ENCODE measurements around the gene PPP1R12A.
"Not testable (repeated sequence)": the region's sequence is repeated elsewhere in the genome, so short reads cannot be mapped to it uniquely, and the experiment has no call there.

The PPP1R12A gene

DNA sequence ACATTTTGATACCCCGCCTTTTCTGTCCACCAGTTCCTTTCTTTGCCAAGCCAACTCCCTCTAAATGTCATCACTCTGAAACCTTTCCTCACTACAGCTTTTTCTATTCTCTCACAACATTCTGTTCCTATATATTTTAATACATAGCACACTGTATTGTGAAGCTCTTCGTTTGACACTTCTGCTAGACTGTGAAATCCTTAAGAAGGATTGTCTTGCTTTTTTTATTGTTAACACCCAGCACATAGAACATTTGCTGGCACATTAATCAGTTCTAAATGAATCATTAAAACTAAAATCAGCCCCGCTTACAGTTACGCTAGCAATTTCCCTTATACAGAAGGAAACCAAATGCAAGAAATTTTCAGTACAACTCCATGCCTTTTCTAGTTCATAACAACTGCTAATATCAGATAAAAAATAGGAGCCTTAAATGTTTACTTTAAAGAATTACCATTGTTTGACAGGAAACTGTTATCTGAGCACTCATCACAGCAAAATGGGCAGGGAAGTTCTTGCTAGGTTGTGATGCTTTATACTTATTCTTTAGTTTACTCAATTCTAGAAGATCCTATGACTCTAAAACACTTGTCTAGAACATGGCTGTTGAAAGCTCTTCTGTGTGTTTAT lies 93.5 kb downstream of the PPP1R12A start:
- no peak for DNase-seq

DNA sequence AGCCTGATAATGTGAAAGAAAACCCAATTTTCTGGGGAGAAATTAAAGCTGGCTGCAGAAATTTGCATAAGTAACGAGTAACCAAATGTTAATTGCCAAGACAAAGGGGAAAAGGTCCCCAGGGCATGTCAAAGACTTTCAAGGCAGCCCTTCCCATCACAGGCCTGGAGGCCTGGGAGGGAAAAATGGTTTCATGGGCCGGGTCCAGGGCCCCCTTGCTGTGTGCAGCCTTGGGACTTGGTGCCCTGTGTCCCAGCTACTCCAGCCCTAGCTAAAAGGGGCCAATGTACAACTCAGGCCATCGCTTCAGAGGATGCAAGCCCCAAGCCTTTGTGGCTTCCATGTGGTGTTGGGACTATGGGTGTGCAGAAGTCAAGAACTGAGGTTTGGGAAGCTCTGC lies 96.5 kb downstream of the PPP1R12A start:
- no peak for DNase-seq

DNA sequence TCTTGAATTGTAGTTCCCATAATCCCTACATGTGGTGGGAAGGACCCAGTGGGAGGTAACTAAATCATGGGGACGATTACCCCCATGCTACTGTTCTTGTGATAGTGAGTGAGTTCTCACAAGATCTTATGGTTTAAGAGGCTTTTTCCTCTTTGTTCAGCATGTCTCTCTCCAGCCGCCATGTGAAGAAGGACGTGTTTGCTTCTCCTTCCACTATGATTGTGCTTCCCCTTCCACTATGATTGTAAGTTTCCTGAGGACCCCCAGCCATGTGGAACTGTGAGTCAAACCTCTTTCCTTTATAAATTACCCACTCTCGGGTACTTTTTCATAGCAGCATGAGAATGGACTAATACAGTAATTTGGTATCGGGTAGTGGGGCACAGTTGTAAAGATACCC lies 97.3 kb downstream of the PPP1R12A start:
- DNase-seq: no peak

DNA sequence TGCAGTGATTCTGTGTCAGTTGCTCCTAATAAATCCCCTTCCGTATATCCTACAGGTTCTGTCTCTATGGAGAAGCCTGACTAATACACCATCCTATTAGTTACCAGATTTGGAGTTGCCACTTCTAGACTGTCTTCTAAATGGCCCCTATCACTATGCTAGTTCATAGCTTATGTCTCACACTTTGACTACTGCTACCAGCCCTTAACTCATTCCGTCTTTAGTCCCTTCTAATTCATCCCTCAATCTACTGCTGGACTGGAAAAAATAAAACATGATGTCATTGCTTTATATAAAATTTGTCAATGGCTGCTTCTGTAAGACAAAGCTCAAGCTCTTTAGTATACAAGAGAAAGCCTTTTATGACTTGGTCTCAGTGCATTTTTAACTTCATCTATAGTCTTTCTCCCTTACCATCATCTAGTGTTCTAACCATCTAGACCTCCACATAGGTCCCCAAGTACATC lies 99.5 kb downstream of the PPP1R12A start:
- DNase-seq: no peak

DNA sequence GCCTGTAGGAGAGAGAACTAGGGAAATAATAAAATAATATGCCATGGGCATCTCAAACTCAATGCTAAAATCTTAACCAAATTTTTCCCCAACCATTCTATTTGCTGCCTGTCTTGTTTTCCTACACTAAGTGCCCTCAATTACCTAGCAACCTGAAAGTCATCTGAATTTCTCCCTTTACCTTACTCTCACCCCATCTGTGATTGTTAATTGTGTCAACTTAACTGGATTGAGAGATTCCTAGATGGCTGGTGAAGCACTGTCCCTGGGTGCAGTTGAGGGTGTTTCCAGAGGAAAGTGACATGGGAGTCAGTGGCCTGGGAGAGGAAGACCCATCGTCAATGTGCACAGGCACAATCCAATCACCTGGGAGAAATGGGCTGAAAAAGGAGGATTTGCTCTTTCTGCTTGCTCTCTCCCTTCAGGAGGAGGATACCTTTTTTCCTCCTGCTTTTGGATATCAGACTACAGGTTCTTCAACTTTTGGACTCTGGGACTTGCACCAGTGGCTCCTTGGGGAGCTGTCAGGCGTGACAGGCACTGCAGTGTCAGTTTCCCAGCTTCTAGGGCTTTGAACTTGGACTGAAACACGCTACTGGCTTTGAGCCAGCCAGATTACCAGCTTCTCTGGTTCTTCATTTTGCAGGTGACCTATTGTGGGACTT lies 100.1 kb downstream of the PPP1R12A start:
- peak; percentile 5 for DNase-seq

DNA sequence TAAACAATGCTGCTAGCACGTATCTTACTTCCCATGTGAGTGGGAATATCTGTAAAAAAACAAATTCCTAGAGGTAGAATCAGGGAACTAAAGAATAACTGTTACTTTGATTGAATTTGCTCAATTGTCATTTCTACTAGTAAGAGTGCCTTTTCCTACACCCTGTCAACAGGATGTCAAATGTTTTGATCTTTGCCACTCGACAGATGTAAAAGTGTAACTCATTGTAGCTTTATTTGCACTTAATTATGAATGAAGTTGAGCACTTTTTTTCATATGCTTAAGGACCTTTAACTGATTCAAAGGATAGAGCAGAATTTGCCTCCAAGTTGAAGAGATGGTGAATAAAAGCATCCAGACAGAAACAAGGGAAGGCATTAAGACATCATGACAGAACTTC lies 104.5 kb downstream of the PPP1R12A start:
- DNase-seq: no peak

DNA sequence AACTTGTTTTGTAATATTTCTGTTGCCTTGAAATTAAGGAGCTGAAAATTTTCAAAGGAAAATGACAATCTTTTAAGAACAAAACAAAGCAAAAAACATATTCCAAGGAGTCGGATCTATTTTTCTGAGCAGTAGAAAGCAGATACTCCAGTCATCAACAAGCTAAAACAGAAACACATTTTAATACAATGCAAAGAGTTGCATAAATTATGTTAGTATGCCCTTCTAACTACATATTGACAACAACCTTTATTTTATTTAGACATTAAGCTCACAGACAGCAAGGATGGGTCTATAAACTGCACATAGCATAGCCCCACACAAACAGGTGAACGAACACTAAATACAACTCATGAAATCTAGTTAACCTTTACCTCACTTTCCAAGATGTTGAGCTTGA lies 106.0 kb downstream of the PPP1R12A start:
- DNase-seq: no peak

DNA sequence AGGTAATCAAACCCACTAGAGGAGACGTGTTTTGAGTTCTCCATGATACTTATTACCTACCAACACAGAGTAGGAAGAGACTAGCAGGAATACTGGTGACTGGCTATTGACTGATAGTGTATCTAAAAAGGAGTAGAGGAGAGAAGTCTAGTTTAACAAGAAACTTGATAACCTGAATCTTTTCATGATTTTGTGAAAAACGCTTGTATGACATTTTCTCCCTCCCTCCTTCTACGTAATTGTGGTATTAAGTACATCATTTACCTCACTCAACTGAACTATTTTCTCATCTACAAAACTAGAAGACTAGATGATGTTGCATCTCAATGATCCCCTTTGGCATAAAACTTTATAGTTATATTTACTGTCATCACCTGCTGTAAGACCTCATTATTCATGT lies 107.4 kb downstream of the PPP1R12A start:
- no peak for DNase-seq

DNA sequence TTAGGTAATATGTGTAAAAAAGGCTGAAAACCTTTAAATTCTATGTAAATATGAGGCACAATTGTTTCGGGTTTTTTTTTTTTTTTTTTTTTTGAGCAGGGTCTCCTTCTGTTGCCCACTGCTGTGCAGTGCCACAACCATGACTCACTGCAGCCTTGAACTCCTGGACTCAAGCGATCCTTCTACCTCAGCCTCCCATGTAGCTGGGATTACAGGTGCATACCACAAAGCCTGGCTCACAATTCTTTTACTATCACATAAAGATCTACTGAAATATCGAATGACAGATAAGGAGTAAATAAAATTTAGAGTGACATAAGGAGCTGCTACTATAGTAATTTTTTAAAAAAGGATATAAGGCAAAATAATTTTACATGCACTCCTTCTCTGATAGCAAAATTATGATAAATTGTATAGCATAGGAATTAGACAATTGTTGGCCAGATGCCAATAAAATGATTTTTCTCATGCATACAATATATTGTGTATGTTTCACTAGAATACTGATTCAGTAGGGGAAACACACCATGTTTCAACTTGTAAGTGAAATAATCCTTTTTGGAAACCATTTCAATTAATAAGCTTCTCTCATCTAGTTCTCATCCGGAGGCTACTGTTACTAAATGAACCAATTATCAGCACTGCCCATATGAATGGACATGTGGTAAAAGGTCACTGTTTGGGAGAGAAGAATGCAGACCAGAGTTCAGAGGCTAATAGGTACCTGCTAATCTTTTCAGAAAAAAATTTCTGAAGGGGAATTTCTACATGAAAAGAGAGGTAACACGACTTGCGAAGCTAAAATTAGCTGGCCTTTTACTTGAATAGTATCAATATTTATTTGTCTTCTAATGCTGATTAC lies 108.4 kb downstream of the PPP1R12A start:
- no peak for DNase-seq

DNA sequence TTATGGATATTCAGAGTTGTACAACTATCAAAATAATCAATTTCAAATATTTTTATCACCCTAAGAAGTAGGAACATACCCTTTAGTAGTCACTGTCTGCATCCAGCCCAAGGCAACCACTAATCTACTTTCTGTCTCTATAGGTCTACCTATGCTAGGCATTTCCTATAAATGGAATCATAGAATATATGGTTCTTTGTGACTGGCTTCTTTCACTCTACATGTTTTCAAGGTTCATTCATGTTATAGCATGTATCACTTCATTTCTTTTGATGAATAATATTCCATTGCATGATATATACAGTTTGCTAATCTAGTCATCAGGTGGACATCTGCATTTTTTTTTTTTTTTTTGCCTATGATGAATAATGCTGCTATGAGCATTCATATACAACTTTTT lies 112.4 kb downstream of the PPP1R12A start:
- DNase-seq: no peak

DNA sequence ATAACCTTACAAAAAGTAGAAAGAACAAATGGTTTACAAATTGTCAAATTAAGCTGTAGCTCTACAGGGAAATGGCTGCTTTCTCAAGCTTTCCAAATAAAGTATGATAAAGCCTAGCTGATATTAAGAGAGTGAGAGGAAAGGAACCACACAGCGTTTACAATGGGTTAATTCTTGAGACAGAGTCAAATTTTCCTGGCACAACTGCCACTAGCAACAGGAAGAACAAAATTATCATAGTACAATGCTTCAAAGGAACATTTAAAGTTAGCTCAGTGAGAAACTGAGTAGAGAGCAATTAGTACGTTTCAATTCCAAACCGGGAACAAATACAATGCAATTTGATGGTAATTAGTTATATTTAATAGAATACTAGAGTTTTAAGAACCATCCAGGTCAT lies 116.0 kb downstream of the PPP1R12A start:
- DNase-seq: no peak

DNA sequence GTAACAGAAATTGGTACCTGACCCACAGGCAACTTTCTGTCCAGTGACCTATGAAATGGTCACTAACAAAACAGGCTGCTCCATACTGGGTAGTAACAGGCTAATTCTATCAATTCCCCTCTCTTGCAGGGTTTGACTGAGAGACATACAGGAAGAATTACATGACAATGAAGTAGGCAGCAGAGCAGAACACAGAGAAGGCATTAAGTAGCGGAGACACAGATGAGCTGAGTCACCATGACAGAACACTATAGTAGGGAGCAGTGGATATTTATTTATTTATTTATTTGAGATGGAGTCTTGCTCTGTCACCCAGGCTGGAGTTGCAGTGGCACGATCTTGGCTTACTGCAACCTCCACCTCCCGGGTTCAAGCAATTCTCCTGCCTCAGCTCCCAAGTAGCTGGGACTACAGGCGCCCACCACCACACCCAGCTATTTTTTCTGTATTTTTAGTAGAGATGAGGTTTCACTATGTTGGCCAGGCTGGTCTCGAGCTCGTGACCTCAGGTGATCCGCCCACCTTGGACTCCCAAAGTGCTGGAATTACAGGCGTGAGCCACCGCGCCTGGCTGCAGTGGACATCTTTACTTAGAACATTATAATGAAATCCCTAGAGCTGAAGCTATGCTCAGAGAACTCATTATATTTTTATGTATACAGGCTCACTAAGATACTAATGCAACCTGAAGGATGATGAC lies 150.4 kb downstream of the PPP1R12A start:
- DNase-seq: not testable (repeated sequence)

DNA sequence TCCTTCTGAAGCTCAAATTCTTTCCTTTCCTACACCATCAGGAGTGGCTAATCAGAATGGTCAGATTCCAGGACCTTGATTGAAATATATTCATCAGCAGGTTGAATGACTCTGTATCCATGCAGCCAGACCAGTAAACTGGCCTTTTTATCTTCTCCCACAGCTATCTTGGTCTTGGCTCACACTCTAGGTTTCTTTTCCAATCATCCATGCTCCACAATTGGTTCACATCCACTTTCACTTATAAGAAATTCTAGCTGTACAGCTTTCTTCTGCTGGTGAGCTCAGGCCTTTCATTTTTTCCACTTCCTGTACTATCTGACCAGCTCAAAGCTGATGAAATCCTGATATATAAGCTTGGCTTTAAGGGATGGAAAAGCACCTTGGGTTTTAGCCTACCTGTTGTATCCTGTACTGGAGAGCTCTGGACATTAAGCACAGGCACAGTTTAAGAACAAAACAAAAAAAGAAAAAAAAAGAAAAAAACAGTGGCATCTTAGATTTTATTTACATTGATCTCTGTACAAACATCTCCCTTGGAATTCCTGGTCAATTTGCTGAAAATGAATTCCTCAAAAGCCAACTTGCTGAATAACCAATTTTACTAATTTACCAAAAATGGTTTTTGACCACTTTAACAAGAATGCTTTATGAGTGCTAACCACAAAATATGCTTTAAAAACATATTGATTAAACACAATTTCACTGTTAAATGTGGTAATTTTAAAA lies 152.6 kb downstream of the PPP1R12A start:
- no peak for DNase-seq

DNA sequence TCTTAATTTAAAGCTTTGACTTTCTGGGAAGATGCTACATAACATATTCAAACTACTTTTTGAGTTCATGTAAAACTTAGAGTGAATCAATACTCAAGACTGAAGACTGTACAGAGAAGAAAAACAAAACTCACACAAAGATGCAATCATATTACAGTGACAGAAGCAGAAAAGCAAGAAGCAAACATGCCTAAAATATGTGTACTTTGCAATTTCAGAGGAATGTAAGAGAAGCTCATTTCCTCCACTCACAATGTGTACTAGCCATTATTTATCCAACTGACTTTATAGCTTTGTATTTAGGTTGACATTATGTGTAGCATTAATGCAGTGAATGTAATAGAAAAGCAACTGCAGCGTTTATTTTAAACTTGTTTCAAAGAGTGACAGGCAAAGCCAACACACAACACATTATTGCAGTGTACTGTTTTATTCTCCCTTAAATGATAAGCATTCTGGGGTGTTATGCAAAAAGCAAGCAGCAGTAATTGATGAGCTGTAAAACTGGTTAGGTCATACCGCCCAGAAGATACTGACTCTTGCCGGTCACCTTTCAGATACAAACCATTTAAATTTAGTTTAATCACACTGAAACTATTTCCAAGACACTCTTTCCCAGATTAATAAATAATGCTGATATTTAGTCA lies 156.0 kb downstream of the PPP1R12A start:
- DNase-seq: no peak

DNA sequence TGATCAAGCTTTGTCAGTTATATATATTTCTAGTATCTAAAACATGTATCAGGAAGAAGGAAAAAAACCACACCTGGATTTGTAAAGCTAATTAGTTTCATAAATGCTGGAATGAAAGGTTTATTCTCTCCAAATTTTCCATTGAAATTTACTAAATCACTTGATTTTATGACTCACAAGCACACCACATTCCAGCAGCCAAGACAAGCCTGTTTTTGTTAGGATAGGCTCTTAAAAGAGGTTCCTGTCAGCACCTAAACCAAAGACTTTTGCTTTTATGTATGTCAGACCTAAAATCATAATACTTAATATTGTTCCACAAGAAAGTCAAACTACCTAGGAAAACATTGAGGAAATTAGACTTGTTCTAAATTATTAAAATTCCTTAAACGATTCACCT lies 158.8 kb downstream of the PPP1R12A start:
- DNase-seq: no peak

DNA sequence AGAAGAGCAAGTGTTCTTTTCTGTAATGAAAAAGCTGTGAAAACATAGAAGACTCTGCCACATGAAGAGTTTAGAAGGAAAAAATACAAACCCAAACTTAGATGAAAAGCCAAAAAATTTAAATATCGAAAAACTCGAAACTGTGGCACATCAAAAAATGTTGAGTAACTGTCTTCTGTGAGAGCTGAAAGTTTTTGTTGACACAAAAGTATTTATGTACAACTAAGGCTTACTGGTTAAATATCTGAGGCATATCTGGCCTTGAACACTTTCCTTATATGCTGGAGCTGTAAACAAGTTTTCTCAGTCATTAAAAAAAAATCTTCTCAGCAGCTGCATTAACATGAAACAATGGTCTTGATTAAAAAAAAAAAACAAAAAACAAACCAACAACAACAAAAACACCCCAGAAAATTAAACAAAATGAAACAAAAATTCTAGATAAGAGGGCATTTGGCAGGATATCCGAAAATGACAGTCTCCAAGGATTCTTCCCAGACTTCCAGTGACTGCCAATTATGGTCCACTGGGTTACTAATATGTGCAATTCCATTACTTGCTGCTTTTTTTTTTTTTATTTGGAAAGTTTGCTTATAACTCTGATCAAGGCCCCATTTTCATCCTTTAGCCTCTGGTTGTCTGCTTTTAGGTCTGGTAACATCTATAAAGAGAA lies 159.4 kb downstream of the PPP1R12A start:
- DNase-seq: no peak

DNA sequence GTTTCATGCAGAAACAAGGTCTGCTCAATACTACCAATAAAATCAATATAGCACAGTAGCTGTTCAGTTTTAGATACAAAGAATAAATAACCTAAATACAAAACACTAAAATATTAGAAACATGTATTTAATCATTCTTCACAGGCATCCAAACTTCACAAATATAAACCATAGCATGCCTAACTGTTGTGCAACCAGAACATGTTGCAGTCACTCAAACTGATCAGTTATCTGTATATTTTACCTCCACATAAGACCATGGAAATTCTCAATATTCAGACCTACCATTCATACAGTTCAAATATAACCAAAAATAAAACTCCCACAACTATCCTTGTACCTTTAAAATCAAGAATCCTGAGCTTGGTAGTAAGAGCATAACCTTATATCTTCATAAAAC lies 161.0 kb downstream of the PPP1R12A start:
- no peak for DNase-seq

DNA sequence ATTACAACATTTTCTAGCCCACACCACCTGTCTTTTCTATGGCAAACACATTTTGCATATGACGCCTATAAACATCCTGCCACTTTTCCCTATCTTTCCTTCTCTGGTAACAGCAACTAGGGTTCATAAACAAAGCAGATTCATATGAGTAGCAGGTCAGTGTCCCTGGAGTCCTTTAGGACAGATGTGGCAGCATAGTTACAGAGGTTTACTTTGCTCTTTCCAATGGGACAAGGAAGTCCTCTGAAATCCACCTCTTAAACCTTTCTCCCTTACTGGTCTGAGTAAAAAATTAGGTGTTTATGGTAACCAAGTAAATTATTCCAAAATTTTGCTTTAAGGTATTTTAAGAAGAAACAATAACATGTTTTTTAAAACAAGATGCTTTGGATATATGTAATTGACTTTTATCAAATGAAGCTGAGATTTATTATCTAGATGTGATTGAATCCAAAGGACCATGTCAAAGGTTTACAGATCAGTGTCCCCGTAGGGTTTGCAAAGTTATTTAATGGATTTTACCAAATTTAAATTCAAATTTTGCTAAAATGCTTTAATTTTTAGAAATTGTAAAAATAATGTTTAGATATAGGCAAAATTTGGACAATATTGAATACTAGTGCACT lies 164.9 kb downstream of the PPP1R12A start:
- no peak for DNase-seq

DNA sequence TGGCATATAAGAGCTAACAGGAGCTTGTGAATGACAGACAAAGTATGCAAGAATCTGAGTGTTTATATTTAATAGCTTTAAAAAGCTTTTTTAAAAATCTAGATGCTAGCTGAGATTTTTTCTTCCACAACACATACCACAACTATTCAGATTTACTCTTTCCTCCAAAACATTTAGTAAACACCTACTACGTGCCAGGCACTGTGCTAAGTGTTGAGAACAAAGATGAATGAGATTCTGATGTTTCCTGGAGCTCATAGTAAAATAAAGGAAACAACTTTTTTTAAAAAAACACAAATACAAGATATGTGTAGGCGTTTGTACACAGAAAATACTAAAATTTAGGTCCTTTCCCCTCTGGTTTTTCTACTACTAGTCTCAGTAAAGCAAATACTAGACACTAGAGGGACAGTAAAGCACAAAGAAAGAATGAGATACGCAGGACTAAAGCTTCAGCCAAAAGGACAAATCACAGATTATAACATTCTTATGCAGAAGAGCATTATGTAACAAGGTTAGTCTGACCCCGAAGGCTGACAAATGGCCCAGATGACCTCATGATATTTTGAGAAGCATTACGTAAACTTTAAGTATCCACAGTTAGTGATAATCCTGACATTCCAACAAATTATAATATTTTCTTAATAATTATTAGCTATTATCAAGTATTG lies 165.6 kb downstream of the PPP1R12A start:
- DNase-seq: no peak

DNA sequence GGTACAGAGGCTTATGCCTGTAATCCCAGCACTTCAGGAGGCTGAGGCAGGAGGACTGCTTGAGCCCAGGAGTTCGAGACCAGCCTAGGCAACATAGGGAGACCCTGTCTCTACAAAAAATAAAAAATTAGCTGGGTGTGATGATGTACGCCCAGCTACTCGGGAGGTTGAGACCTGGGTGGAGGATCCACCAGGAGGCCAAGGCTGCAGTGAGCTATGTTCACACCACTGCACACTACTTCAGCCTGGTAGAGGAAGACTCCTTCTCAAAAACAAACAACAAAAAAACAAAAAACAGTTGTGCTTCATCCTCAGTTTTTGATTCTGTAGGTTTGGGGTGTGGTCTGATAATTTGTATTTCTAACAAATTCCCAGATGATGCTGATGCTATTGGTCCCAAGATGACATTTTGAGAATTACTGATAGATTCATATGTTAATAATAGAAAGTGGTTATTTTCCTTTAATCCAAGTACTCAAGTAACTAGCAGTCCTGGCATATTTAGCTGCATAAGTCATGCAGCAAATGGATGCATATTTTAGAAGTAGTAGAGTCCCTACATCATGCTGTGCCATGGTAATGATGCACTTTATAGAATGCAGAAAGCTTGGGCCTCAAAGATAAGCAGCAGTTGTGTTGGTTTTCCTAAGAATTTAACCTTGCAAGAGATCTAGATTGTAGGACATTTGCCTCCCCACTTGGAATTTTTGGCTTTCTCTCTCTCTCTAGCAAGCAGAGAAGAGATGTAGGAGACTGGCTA lies 168.0 kb downstream of the PPP1R12A start:
- no peak for DNase-seq

Data from RPMI8226 (cell line).